K562 (cell line): ENCODE results near the gene NRXN3.

Source experiments
- ZNF384 ChIP-seq: IDR thresholded peaks from 2 replicates; pipeline ENCODE4 v1.6.1; 2012; ENCODE audit warnings: low read depth, low read length, improper control_type of control experiment
- TF ChIP-seq, protein P1 (sequence below): sonication (generic); formaldehyde crosslinking; IDR thresholded peaks from 2 replicates; pipeline ENCODE4 v1.5.0; 2020; ENCODE audit warnings: missing genetic modification reagents
- TF ChIP-seq, protein P2 (sequence below), 3 experiments: IDR thresholded peaks in 2 of 3; conservative IDR thresholded peaks in 1 of 3; 2 replicates each; pipeline ENCODE4 v1.5.1; 2011 to 2012; ENCODE audit warnings: low read length in 3 of 3, mild to moderate bottlenecking in 3 of 3, control low read depth in 2 of 3, improper control_type of control experiment in 1 of 3, inconsistent platforms in 1 of 3, low read depth in 1 of 3, mixed read lengths in 1 of 3, moderate library complexity in 1 of 3; ENCODE audit not compliant: insufficient read depth in 2 of 3

DNA sequence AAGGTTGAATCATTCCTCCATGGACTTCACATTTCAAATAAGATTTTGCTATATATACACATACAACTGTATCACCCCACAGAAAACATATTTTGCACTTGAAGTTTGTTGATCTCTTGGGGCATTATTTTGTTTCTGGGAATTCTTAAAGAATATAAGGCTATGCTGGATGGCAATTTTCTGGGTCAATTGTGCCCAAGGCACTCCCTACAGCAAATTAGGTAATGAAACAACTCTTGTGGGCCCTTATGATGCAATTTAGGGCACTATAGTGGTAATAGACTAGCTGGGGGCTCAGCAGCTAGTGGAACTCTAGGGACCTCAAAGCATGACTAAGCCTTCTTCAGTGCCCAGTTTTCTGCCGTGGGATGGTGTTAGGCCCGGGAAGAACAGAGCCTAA is 444.4 kb downstream of the NRXN3 start:
- TF ChIP-seq, protein P1, sequence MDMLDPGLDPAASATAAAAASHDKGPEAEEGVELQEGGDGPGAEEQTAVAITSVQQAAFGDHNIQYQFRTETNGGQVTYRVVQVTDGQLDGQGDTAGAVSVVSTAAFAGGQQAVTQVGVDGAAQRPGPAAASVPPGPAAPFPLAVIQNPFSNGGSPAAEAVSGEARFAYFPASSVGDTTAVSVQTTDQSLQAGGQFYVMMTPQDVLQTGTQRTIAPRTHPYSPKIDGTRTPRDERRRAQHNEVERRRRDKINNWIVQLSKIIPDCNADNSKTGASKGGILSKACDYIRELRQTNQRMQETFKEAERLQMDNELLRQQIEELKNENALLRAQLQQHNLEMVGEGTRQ (CRISPR knock-in tag) = no peak
- no peak for TF ChIP-seq ZNF384
- TF ChIP-seq, protein P2, sequence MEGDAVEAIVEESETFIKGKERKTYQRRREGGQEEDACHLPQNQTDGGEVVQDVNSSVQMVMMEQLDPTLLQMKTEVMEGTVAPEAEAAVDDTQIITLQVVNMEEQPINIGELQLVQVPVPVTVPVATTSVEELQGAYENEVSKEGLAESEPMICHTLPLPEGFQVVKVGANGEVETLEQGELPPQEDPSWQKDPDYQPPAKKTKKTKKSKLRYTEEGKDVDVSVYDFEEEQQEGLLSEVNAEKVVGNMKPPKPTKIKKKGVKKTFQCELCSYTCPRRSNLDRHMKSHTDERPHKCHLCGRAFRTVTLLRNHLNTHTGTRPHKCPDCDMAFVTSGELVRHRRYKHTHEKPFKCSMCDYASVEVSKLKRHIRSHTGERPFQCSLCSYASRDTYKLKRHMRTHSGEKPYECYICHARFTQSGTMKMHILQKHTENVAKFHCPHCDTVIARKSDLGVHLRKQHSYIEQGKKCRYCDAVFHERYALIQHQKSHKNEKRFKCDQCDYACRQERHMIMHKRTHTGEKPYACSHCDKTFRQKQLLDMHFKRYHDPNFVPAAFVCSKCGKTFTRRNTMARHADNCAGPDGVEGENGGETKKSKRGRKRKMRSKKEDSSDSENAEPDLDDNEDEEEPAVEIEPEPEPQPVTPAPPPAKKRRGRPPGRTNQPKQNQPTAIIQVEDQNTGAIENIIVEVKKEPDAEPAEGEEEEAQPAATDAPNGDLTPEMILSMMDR (IDR thresholded peaks at IDR 0.05 in 2 of 3, conservative IDR thresholded peaks at IDR 0.05 in 1 of 3; ENCODE audit: insufficient read depth in 2 of 3, low read depth in 1 of 3, low read length in 3 of 3) = no peak
